Adrenal gland (tissue), 5 donors: ENCODE data around the gene BOD1L1.

Experiments used
- POLR2A ChIP-seq, 2 donors: fragments of 450-650 bp; IDR thresholded peaks; one replicate each; pipeline ENCODE4 v1.6.1; 2017; ENCODE audit warnings: antibody characterized with exemption in 2 of 2, mild to moderate bottlenecking in 2 of 2, moderate library complexity in 1 of 2
- TF ChIP-seq, protein P1 (sequence below), 6 experiments: fragments of 450-650 bp in 4 of 6; fragments of 200-600 bp in 2 of 6; sonication (generic) in 1 of 6; IDR thresholded peaks; 1 replicate in 5 of 6; 2 replicates in 1 of 6; pipeline versions ENCODE4 v1.5.1 to v1.8.0; 2016 to 2021; ENCODE audit warnings: antibody characterized with exemption in 6 of 6, mild to moderate bottlenecking in 2 of 6, moderate library complexity in 1 of 6
- donor health status: DM: no; HTN: no; CAD: no.

DNA sequence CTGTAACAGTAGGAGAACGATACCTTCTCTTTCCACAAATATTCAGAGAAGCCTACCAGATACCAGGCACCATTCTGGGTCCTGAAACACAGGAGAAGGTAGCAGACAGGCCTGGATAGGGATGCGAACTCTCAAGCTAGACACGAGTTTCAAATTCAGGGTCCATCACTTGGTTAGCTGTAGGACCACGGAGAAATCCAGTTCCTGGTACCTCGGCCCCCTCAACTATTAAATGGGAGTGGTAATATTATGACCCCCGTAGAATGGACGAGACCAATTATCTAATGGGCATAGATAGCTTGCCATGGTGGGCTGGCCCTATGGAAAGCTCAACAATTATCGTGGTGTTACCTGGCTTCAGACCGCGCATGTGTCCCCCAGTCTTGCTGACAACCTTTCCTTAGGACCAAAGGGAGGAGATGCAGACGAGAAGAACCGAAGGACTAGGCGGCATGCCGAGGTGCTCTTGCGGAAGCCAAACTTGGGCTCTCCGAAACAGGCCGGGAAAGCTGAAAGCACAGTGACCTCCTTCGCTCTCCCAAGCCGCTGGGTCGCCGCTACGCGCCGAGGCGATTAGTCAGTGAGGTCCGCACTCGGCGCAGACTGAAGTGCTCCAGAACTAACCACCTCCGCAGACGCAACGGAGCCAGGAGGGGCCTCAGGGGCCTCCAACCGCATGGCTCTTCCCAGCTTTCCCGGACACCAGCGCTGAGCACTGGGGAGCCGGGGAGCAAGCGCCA lies 102.9 kb downstream of the BOD1L1 start:
- TF ChIP-seq, protein P1, sequence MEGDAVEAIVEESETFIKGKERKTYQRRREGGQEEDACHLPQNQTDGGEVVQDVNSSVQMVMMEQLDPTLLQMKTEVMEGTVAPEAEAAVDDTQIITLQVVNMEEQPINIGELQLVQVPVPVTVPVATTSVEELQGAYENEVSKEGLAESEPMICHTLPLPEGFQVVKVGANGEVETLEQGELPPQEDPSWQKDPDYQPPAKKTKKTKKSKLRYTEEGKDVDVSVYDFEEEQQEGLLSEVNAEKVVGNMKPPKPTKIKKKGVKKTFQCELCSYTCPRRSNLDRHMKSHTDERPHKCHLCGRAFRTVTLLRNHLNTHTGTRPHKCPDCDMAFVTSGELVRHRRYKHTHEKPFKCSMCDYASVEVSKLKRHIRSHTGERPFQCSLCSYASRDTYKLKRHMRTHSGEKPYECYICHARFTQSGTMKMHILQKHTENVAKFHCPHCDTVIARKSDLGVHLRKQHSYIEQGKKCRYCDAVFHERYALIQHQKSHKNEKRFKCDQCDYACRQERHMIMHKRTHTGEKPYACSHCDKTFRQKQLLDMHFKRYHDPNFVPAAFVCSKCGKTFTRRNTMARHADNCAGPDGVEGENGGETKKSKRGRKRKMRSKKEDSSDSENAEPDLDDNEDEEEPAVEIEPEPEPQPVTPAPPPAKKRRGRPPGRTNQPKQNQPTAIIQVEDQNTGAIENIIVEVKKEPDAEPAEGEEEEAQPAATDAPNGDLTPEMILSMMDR (IDR thresholded peaks at IDR 0.05) = no peak
- TF ChIP-seq POLR2A (IDR thresholded peaks at IDR 0.05) = no peak
